Inflammatory macrophage treated with lipopolysaccharide for 1 hour (primary cell): ENCODE data around the gene AACS.
"Not testable (repeated sequence)": the region's sequence is repeated elsewhere in the genome, so short reads cannot be mapped to it uniquely, and the experiment has no call there.

Source experiments
- DNase-seq, 2 donors: peaks; one replicate each; pipeline ENCODE4 v3.0.0-alpha.2; 2020 to 2022

Gene AACS

DNA sequence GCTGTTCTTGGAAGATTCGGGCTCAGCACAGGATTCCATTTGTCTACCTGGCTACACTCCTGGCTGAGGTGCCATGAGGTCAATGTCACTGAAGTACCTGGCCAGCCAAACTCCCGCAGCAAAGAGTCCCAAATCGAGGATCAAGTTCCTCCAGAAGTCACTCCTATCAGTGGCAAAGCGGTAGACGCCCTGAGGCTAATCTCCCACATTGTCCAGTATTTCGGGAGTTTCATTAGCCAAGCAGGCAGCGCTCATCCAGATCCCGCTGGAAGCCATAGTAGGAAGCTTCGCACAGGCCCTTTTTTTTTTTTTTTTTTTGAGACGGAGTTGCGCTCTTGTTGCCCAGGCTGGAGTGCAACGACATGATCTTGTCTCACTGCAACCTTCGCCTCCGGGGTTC, 8.9 kb upstream of the AACS start:
- no peak for DNase-seq

- DNase-seq, result no peak
Measured at GRCh38 chr12:125057708-125058107, 7.5 kb upstream of the AACS start.

DNA sequence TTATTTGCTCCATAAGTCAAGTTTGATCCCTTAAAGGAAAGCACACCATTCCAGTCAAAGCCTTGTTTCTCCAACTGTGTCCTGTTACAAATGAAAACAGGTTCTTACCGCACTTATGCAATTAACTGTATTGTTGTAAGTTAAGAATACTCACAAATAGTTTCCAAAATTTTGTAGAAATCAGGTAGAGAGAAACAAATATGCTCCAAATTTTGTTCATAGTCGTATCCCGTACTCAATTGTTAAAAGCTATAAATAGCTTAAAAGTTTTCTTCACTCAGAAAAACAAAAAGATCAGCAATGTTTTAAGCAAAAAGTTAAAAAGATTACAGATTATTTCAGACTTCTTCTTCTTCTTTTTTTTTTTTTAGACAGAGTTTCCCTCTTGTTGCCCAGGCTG, 4.0 kb upstream of the AACS start:
- DNase-seq, result no peak

GRCh38 chr12:125063522-125063921, 1.7 kb upstream of the AACS start:
- not testable (repeated sequence) for DNase-seq

DNA sequence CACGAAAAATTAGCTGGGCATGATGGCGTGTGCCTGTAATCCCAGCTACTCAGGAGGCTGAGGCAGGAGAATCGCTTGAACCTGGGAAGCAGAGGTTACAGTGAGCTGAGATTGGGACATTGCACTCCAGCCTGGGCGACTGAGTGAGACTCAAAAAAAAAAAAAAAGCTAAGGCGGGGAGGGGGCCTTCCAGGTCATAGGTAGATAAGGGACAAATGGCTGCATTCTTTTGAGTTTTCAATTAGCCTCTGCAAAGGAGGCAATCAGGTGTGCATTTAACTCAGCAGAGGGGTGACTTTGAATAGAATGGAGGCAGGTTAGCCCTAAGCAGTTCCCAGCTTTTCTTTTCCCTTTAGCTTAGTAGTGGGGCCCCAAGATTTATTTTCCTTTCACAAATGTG, 743 bp upstream of the AACS start:
- no peak for DNase-seq

DNA sequence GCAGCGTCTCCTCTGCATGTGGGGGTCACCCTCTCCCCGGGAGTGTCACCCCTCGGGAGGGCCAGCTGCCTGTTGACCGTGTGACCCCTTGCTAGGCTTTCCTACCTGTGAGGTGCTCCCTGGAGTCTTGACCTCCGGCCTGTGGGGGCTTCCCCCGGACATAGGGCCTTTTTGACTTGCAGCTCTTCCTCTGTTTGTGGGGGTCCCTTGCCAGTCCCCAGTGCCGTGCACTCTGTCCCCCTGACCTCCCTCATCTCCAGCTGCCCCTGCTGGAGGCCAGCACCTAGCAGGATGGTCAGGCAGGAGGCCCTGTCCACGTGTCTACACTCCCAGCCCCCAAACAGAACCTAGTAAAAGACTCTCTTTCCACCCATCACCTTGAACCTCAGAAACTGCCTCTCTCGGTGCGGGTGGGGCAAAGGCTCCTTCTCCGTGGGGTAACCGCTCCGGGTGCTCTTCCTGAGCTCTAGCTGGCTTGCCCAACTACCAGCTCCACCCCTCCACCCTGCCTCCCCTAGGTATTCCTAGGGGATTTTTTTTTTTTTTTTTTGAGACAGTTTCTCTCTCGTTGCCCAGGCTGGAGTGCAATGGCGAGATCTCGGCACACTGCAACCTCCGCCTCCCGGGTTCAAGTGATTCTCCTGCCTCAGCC, 810 bp downstream of the AACS start:
- no peak for DNase-seq

GRCh38 chr12:125068391-125068790, 3.2 kb downstream of the AACS start:
- DNase-seq, result no peak

- DNase-seq, result no peak
Measured at GRCh38 chr12:125069616-125070015, 4.4 kb downstream of the AACS start.

DNA sequence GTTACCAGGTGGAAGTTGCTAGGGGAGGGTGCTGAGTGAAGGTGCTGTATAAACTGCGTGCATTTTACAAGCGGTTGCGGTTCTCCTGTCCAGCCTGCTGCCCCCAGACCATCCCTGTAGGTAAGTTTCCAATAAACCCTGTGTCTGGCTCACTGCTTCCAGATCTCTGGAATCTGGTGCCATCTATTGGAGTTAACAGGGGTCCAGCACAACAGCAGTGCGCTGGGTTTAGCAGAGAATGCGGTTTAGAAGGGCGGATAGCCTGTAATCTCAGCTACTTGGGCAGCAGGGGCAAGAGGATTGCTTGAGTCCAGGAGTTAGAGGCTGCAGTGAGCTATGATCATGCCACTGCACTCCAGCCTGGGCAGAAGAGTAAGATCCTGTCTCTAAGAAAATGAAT, 4.9 kb downstream of the AACS start:
- no peak for DNase-seq

- no peak for DNase-seq
Measured at GRCh38 chr12:125070661-125071390, 5.6 kb downstream of the AACS start.

DNA sequence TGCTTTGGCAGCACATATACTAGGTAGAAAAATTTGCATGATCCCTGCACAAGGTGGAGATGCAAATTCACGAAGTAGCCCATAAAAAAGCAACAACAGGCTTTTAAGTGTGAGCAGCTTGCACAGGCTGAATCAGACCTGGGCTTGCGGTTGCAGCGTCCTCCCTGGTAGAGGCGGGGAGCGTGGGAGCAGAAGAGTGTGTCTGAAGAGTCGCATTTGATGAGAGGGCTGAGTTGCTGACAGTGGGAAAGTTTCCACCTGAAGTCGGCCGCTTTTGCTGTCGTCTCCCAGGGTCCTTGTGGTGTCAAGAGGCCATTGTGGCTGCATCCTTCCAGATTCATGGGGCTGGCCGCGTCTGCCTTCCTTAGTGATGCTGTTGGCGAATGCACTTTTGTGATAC, 6.2 kb downstream of the AACS start:
- no peak for DNase-seq

GRCh38 chr12:125072496-125072895, 7.3 kb downstream of the AACS start:
- DNase-seq, result no peak

GRCh38 chr12:125074294-125074693, 9.1 kb downstream of the AACS start:
- DNase-seq, result not testable (repeated sequence)

- DNase-seq, result no peak
Measured at GRCh38 chr12:125076103-125076502, 10.9 kb downstream of the AACS start.

GRCh38 chr12:125079084-125079483, 13.8 kb downstream of the AACS start:
- DNase-seq, result no peak

DNA sequence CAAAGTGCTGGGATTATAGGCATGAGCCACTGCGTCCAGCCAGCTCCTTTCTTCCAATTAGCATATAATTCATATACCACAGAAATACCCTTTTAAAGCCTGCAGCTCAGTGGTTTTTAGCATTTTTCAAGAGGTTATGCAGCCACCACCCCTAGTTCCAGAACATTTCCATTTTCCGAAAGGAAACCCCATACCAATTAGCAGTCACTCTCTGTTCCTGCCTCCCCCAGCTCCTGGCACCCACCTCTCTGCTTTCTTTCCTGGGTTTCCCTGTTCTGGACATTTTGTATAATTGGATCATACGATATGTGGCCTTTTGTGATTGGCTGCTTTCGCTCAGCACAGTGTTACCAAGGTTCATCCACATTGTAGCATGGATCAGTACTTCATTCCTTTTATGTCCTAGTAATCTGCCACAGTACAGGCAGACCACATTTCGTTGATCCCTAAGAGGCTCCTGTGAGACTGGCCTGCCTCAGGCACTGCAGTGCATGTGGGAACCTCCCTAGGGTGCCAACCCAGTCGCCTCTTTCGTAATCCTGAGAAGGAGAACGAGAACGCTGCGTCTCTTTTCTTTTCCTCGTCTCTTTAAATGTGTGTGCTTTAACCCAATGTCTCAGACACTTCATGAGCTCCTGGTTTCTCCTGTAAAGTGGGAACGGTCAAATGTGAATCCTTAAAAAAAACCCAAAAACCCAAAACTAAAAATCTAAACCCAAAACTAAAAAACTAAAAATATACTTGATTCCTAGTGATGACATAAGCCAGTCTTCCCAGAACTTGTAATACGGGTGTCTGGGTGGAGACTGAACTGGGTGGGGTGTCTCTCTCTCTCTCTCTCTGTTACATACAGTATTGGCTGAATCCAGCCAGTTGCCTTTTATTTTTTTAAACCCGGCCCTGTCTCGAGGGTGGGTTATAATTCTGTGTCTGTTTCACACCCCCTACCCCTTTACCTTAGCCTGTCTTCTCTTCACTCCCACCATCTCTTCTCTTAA, 14.7 kb downstream of the AACS start:
- DNase-seq, result peak; percentile 57 to 74

- no peak for DNase-seq
Measured at GRCh38 chr12:125081427-125081826, 16.2 kb downstream of the AACS start.

DNA sequence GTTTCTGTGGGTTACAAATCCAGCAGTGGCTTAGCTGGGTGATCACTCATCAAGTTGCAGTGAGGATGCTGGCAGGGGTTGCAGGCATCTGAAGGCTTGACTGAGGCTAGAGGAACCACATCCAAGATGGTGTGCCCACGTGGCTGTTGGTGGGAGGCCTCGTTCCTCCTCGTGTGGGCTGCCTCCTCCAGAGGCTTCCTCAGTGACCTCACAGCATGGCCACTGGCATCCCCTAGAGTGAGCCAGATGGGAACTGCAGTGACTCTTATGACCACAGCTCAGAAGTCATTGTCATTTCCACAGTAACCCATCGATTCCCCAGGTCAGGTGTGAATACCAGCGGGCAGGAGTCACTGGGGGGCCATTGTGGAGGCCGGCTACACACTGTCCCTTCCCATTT, 17.8 kb downstream of the AACS start:
- peak; percentile 40 to 71 for DNase-seq

GRCh38 chr12:125088199-125088598, 23.0 kb downstream of the AACS start:
- not testable (repeated sequence) for DNase-seq

- DNase-seq, result no peak
Measured at GRCh38 chr12:125089083-125089482, 23.8 kb downstream of the AACS start.

DNA sequence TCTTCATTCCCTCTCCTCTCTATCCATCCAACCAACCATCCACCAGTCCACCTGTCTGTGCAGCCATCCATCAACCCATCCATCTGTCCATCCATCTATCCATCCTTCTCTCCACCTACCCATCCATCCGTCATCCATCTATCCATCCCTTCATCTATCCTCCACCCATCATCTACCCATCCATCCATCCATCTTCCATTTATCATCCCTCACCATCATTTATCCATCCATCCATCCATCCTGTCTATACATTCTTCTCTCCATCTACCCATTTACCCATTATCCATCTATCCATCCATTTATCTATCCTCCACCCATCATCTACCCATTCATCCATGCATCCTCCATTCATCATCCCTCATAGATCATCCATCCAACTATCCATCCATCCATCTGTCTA, 24.4 kb downstream of the AACS start:
- no peak for DNase-seq

DNA sequence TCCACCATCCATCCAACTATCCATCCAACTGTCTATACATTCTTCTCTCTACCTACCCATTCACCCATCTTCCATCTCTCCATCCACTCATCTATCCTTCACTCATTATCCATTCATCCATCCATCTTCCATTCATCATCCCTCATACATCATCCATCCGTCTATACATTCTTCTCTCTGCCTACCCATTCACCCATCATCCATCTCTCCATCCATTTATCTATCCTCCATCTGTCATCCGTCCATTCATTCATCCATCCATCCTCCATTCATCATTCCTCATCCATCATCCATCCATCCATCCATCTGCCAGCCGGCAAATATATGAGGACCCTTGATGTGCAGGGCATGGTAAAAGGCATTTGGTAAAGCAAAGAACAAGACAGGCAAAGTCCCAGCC, 25.2 kb downstream of the AACS start:
- DNase-seq, result no peak

- no peak for DNase-seq
Measured at GRCh38 chr12:125091401-125091800, 26.2 kb downstream of the AACS start.
